ENCODE data around the gene SLC19A2.

DNA sequence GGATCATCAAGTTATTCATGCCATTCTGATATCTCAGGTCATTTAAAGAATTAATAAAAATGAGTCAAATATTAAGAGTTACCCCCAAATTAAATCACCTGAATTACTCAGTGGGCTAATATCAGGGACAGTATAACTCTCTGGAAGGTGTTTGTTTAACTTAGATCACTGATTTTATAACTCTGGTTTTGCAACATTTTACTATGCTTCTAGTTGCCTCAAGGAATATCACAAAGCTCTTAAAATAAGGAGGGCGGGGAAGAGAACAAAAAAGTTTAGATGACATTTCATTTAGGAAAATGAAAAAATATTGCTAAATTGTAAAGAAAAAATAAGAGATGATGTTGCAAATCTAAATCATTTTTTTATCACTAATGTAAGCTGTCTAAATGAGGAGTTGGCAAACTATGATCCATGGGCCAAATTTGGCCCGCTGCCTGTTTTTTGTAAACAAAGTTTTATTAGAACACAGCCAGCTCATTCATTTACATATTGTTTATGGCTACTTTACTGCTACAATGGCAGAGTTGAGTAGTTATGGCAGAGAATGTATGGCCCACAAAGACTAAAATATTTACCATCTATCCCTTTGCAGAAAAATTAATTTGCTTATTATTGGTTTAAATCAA is 31.9 kb upstream of the SLC19A2 start:
- TF ChIP-seq, protein P1, sequence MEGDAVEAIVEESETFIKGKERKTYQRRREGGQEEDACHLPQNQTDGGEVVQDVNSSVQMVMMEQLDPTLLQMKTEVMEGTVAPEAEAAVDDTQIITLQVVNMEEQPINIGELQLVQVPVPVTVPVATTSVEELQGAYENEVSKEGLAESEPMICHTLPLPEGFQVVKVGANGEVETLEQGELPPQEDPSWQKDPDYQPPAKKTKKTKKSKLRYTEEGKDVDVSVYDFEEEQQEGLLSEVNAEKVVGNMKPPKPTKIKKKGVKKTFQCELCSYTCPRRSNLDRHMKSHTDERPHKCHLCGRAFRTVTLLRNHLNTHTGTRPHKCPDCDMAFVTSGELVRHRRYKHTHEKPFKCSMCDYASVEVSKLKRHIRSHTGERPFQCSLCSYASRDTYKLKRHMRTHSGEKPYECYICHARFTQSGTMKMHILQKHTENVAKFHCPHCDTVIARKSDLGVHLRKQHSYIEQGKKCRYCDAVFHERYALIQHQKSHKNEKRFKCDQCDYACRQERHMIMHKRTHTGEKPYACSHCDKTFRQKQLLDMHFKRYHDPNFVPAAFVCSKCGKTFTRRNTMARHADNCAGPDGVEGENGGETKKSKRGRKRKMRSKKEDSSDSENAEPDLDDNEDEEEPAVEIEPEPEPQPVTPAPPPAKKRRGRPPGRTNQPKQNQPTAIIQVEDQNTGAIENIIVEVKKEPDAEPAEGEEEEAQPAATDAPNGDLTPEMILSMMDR (IDR thresholded peaks at IDR 0.05): no peak
- TF ChIP-seq POLR2A (IDR thresholded peaks at IDR 0.05): no peak

Data from Peyer's patch (tissue), 4 donors.